GF-D8 (cell line): ENCODE data around the gene TMCO4.
"Not testable (repeated sequence)": the region's sequence is repeated elsewhere in the genome, so short reads cannot be mapped to it uniquely, and the experiment has no call there.

Experiments used
- DNase-seq: peaks from one replicate; lab custom pipeline; 2025; lab: John Stamatoyannopoulos, UW

TMCO4 gene

DNA sequence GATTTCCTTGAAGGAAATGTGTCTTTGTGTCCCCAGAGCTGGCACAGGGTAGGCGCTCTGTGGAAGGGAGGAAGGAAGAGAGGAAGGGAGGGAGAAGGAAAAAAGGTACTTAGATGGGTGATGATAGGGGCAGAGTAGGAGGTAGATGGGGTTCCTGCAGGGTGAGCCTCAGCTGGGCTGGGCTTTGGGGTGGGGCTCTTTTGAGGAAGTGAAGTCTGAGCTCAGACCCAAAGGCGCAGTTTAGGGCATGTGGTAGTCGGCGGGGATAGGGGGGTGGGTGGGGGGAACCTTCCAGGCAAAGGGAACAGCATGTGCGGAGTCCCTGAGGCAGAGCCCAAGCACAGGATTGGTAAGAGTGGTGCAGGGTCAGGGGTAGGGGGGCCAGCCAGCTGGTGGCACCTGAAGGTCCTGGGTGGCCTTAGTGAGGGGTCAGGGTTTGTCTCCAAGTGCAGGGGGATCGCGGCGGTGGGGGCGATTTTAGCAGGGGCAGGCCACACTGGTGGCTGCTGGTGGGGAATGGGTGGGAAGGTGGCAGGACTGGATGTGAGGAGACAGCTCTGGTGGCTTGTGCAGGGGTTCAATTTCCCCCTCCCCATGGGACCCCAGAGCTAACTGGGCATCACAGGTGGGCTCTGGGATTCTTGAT lies 143.5 kb downstream of the TMCO4 start:
- no peak for DNase-seq

DNA sequence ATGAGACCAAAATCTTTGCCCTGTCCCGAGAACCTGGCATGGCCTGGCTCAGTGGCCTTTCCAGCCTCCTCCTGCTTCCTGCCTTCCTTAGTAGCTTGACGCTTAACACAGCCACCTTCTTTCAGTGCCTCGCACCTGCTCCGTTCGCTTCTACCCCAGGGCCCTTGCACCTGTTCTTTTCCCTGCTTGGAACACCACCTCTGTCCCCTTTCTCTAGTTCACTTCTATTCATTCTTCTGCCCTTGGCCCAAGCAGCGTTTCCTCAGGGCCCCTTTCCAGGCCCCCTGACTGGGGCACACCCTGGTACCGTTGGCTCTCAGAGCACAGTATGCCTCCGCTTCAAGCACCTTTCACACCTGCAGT lies 144.0 kb downstream of the TMCO4 start:
- no peak for DNase-seq

DNA sequence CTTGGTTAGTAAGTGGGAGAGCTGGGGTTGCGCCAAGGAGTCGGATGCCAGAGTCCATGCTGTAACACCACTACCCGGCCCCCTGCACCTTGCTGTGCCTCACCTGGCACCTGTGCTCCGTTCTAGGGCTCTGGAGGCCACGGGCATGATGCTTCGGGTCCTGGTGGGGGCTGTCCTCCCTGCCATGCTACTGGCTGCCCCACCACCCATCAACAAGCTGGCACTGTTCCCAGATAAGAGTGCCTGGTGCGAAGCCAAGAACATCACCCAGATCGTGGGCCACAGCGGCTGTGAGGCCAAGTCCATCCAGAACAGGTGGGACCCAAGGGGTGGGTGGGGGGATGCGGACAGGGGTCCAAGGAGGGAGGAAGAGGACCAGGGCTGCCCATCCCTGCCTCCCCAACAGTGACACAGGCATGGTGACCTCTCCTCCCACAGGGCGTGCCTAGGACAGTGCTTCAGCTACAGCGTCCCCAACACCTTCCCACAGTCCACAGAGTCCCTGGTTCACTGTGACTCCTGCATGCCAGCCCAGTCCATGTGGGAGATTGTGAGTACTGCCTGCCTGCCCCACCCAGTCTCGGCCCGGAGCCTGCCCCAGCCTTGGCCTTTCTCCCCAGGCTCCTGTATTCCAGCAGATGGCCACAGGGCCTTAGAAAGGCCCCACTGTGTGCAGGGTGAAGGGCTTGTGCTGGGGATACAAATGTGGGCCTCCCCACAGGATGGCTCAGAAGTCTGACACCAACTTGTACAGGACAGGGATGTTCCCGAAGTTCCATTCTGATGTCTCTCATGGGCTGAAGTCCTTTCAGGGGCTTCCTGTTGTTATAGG lies 144.6 kb downstream of the TMCO4 start:
- DNase-seq, result no peak

DNA sequence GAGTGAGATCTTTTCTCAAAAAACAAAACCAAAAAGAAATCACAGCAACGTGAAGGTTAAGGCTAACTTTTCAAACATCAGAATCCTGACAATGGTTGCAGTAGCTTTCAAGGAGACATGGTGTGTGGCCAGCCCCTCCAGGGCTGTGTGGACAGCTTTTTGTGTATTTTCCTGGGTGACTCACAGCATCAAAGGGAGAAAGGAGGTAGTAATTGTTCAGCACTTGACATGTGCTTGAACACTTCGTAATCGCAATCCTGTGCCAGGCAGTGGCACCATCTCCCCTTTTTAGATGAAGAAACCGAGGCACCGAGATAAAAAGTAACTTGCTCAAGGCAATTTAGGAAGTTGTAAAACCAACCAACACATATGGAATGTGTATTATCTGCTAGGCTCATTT lies 145.3 kb downstream of the TMCO4 start:
- no peak for DNase-seq

DNA sequence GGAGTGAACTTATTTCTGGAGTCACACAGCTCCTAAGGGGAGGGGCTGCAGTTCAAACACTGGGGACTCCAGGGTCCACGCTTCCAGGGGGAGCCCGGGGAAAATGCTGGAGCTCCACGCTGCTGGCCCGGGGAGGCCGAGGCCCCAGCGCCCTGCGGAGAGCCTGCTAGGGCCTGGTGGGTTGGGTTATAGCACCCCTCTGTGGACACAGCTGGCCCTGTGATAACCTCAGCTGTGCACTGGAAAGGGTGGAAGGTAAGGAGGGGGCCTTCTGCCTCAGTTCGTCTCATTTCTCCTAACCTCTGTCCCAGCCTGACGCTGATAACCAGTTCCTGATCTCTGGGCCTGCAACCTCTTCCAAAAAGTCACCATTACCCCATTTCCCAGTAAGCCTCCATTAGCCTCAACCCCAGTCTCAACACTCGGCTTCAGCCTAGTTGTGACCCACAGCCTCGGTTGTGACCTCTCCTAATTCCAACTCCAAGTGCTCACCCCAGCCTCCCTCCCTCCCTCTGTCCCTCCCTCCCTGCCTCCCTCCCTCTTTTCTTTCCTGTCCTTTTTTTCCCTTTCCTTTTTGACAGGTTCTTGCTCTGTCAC lies 148.5 kb downstream of the TMCO4 start:
- no peak for DNase-seq

DNA sequence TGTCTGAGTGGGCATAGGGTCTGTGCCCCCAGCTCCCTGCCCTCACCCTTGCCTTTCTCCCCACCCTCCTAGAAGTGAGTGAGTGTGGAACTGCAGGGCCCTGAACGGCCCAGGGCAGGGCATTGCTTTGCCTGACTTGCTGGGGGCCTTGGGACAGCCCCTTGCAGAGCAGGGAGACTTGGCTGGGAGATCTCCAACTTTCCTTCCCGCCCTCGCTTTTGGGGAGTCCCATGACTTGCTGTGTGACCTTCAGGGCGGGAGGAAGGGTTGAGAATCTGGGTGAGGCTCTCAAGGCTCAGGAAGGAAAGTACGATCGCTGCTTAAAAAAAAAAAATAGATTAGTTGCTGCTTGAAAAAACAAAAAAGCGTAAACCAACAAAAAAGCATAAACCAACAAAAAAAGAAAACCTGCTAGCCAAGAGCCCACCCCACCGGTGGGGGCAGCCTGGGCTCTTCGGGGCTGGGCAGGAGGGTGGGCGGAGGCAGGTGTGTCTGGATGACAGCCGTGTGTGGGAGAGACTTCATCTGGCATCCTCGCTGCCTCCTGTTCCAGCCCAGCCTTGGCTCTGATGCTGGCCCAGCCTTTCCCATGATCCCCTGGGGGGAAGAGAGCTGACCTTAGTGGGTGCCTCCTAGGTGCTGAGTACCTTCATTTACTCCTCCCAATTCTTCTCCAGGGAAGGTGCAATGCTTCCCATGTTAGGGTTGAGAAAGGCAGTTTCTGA lies 149.1 kb downstream of the TMCO4 start:
- DNase-seq, result no peak

DNA sequence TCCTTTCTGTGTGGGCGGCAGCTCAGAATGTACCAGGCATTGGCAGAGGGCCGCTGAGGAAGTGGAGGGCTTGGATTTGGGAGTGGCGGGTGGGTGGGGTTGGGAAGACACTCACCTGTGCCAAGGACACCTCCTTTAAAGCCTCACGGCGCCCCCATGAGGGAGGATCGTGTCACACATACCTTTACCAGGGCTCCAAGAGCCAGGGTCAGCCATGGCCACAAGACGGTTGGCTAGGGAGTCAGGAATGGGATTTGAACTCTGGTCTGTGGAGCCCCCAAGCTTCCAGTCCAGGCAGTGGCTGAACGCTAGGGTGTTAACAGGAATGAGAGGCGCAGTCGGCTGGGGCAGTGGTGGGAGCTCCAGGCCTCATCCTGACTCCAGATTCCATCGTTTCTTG lies 151.0 kb downstream of the TMCO4 start:
- no peak for DNase-seq

DNA sequence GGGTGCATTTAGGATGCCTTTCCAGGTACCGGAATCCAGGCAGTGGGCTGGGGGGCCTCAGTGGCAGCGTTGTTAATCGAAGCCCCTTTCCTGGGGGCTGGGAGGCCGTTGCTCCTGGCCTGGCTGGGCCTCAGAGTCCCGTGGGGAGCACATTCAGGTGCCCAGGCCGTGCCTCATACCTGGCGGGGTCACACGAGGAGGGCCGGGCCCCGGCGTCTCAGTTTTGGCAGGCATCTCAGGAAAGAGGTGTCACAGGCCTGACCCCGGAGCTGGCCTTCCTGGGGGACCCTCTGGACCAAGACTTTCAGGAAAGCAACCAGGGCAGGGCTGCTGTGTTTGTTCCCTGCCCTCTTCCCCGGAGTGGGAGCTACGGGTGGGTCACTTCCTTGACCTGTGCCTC lies 151.5 kb downstream of the TMCO4 start:
- DNase-seq, result no peak

DNA sequence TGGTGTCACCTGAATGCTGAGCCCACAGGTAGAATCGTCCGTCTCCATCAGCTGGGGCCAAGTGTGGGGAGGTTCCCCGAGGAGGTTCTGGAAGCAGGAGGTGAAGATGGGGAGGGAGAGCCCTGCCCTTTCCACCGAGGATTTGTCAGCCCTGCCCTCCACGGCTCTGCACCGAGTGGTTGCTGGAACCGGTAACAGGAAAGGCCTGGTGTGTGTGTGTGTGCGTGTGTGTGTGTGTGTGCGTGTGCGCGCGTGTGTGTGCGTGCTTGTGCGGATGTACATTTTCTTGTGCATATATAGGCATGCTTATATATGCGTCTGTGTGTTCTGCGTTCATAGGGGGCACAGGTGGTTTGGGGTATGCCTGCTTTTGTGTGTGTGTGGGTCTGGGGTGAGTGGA lies 152.1 kb downstream of the TMCO4 start:
- DNase-seq, result no peak

DNA sequence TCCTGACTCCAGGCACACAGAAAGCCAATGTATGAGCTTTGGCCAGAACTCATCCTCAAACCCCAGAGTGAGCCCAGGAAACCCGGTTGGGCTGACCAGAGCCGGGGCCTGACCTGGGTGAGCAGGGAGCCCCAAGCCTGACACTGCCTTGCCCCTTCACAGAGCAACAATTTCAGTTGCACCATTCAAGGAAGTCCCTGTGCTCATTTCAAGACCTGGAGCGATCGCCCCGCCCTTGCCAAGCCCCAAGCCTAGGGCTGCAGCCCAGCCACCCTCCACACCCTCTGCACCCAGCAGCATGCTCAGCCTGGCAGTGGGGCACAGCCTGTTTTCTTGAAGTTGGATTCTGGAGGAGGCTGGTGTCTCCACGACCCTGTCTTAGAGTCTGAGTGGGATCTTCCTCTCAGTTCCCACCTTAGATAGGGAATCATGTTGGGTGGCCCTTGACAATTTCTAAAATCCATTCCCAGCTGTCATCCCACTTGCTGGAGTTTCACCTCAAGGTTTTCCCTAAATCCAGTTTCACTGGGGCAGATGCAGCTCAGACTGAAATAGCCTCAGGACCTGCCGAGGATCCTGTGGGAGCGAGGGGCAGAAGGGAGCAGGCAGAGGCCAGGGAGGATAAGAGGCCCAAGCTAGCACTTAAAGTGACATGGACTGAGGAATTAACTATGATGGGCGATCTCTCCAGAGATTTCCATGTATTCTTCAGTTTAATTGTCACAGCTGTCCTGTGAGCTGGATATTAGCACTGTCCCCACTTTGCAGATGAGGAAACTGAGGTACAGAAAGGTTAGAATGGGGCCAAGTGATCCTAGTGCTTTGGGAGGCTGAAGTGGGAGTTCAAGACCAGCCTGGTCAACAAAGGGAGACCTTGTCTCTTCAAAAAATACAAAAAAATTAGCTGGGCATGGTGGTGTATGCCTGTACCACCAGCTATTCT lies 153.1 kb downstream of the TMCO4 start:
- DNase-seq, result no peak

DNA sequence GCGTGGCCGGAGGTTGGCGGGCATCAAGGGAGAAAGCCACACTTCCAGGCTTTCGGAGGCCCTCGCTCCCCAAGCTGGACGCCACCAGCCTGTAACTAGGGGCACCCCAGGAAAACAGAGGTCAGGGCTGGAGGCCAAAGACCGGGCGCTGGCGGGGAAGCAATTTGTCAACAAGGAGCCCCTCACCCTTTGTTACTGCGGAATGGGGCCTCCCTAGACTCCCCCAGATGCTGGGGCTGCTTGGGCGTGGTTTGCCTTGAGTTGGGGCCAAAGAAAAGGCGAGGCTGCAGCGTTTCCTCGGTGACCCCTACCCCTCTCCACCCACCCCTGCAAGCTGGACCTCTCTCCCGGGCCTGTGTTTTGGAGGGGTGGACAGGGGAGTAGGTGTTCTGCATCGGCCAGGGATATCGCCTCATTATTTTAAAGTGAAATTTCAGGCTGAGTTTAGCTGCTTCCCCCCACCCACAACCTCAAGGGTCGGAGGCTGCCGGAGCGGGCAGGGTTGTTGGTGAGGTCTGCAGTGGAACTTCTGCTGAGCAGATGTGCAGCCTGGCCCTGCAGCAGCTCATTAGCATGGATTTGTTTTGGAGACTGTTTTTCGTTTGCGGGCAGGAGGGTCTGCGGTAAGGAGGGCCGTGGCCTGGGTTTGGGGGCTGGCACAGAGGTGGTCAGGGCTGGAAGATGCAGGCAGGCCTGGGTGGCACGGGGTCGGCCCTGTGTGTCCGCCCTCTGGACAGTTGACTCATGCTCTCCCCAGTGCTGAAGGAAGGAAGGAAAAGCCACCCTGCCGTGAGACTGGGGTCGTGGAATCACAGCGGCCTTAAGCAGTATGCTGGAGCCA lies 154.1 kb downstream of the TMCO4 start:
- DNase-seq, result no peak

DNA sequence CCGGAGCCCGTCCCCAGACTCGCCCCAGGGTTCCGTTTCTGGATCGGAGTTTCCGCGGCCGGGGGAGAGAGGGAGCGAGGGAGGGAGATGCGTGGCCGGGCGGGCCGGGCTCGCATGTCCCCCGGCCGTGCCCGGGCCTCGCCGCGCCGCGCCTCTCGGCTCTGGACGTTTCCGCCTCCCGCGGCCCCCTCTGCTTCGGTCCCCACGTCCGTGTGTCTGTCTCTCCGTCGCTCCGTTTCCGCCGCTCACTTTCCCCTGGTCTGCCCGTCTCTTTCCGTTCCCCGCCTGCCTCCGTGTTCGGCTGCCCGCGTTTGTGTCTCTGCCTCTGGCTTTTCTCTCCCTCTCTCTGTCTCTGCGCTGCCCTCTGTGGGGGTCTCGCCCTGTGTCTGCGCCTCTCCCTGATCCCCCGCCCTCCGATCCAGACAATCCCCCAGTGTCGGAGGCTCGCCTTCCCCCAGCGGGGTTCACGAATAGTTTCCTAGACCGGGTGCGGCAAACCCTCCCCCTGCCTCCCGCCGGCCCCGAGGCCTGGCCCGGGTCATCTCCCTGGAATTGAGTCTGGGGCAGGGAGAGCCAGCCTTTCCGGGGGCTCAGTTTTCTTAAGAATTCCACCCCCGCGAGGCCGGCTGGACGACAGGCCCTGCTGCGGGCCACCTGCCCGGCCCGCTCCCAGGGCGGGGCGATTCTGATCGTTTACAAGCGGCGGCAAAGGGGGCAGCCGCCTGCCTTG lies 154.9 kb downstream of the TMCO4 start:
- DNase-seq, result no peak

DNA sequence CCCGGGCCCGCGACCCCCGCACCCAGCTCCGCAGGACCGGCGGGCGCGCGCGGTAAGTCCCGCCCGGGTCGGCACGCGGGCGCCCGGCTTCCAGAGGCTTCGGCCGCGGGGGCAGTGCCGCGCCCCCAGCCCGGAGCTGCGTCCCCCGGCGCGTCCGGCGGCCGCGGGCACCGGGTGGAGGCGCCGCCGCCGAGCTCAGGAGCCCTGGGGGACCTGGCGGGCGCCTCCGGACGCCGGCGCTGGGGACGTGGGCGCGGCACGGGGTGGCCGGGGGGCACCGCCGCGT lies 155.4 kb downstream of the TMCO4 start:
- no peak for DNase-seq

DNA sequence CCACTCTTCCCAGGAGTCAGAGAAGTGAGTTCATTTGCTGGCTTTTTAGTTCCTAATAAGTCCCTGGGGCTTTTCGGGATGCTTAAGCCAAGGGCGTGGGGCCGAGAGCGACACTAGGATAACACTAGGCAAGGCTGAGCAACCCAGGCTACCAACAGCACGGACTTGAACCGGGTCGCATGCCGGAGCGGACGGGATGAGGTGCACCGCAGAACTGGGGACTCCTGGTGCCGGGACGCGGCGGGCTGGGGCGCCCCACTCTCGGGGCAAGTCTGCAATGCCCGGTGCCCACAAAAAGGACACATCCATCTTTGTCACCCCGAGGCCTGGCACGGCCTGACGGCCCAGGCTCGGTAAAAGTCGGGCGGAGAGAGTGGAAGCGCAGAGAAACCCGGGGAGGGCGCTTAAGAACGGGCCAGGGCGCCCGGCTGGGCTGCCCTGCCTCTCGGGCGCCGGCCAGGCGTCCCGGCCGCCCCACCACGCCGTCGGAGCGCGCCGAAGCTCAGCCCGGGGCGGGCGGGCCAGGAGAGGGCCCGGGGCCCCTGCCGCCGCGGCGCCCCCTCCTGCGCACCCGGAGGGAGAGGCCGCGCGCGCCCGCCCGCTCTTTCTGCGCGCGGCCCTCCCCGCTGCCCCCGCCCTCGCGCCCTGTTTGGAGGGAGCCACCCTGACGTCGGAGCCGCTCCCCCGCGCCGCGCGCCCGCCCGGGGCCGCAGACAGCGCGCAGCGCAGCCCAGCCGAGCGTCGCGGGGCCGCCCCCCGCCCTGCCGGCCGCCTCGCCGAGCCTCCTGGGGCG lies 155.9 kb downstream of the TMCO4 start, which contains the start of gene NBL1:
Gene NBL1 (plus strand): TSS at position 710 of the 793 bp plus-strand sequence. CDS start 10,720 bp downstream, outside the sequence.
- DNase-seq, result no peak

DNA sequence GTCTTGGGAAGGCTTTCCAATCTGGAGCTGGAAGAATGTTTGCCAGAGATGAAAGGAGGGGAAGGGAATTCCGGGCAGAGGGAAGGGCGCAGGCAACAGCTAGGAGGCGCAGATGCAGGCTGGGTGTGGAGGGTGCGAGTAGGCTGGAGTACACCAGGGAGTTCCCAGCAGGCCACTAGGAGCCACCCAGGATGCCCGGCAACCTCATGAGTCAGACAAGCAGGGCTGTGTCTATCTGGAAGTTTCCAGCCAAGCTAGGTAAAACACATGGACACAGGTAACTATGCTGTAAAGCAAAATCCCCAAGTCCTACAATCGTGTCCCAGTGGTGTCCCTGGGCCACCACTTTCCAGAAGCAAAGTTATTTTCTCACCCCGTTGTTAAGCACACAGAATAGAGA lies 156.6 kb downstream of the TMCO4 start:
- DNase-seq, result no peak

DNA sequence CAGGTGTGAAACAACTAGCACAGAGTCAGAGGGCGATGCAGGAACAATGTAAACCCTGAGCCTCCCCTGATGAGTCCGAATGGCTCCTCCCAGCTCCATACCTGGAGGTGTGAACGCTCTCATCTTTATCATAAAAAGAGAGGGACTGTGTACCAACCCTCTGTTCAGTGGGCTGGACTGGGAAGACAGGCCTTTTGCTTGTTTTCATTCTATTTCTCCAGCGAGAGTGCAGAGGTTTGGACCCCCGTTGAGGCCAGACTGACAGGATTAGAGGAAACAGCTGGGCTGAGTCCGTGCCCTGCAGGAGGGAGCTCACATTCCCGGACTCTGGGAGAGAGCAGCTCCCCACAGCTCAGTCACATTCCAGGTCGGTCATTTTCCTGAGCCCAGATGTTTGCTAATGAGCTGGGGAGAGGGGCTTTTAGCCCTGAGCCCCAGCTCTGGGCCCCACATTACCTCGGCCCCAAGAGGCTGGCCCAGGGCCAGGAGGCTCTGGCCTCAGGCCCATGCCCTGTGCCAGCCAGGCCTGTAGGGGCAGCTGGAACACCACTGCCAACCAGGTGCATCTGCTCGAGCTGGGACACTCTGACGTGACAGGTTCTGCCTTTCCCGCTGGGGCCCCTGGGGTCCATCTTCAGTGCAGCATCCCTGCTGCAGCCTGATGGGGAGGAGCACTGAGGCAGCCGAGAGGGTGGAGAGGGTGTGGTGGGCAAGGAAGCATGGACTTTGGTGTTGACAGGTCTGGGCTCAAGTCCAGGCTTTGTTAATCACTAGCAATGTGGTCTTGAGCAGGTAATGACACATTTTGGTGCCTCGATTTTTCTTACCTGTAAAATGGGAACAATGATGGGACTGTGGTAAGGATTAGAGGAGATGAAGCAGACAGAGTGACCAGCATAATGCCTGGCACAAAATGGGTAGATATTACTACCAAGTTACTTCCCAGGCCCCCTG lies 159.1 kb downstream of the TMCO4 start:
- no peak for DNase-seq

DNA sequence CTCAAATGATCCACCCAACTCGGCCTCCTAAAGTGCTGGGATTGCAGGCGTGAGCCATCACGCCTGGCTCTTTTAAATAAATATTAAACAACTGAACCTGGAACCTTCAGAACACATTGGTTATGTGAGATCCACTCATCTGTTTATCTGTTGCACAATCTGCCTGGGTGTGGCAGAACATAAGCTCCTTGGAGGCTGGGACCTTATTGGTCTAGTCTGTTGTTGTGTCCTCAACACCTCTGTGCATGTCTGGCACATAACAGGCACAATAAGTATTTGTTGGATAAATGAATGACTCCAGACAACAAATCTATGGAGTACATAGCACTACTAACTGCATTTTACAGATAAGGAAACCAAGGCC lies 159.7 kb downstream of the TMCO4 start:
- no peak for DNase-seq

DNA sequence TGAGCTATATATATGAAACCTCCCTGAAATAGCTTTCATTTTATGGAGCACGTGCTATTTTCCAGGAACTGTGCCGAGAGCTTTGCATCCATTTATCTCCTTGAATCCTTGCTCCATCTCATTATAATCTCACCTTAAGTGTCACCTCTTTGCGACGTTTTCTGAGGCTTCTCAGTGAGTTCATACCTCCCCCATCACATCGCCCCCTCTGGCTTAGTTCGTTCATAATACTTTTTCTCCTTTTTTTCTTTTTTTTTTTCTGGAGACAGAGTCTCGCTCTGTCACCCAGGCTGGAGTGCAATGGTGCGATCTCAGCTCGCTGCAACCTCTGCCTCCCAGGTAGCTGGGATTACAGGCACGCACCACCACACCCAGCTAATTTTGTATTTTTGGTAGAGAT lies 160.5 kb downstream of the TMCO4 start:
- not testable (repeated sequence) for DNase-seq
